Activated CD4-positive, alpha-beta T cell treated with anti-CD3 and anti-CD28 coated beads, Interleukin-2, Interleukin-4, amounts not matched to agents 100 ng/mL and 50 ng/mL, durations not matched to agents 16 hours and 8 hours (primary cell): ENCODE data around the gene PPP6R2.
"Not testable (repeated sequence)": the region's sequence is repeated elsewhere in the genome, so short reads cannot be mapped to it uniquely, and the experiment has no call there.

Experiments used
- DNase-seq: peaks from one replicate; pipeline ENCODE4 v3.0.0-alpha.2; 2020; ENCODE audit warnings: low spot score

PPP6R2 gene

GRCh38 chr22:50425179-50425916 lies 82.2 kb downstream of the PPP6R2 start:
- no peak for DNase-seq

GRCh38 chr22:50432131-50432876 lies 89.2 kb downstream of the PPP6R2 start:
- no peak for DNase-seq

GRCh38 chr22:50432877-50433510 lies 89.9 kb downstream of the PPP6R2 start:
- DNase-seq, result not testable (repeated sequence)

GRCh38 chr22:50434849-50435248 lies 91.7 kb downstream of the PPP6R2 start:
- no peak for DNase-seq

GRCh38 chr22:50435291-50436014 lies 92.3 kb downstream of the PPP6R2 start:
- no peak for DNase-seq

GRCh38 chr22:50436015-50436830 lies 93.1 kb downstream of the PPP6R2 start:
- DNase-seq, result no peak

GRCh38 chr22:50436841-50437341 lies 93.8 kb downstream of the PPP6R2 start:
- DNase-seq, result no peak

- DNase-seq, result no peak
These were observed 94.6 kb downstream of the PPP6R2 start for GRCh38 chr22:50437511-50438304.

- no peak for DNase-seq
These were observed 95.5 kb downstream of the PPP6R2 start for GRCh38 chr22:50438305-50439275.

GRCh38 chr22:50439314-50439870 lies 96.3 kb downstream of the PPP6R2 start:
- no peak for DNase-seq

GRCh38 chr22:50439871-50440331 lies 96.8 kb downstream of the PPP6R2 start:
- no peak for DNase-seq

GRCh38 chr22:50440544-50441249 lies 97.6 kb downstream of the PPP6R2 start:
- no peak for DNase-seq

GRCh38 chr22:50441428-50441993 lies 98.4 kb downstream of the PPP6R2 start:
- no peak for DNase-seq

GRCh38 chr22:50443197-50443596 lies 100.1 kb downstream of the PPP6R2 start:
- no peak for DNase-seq

GRCh38 chr22:50443801-50444625 lies 100.9 kb downstream of the PPP6R2 start:
- DNase-seq, result no peak

GRCh38 chr22:50444663-50445062 lies 101.5 kb downstream of the PPP6R2 start:
- no peak for DNase-seq
